SH-SY5Y (cell line): ENCODE data around the gene DCP2.

ENCODE experiments used
- GATA2 ChIP-seq: IDR thresholded peaks from 2 replicates; pipeline ENCODE4 v1.6.1; 2011; ENCODE audit warnings: mild to moderate bottlenecking, low read depth, low read length
- GATA3 ChIP-seq: IDR thresholded peaks from 2 replicates; pipeline ENCODE4 v1.6.1; 2011; ENCODE audit warnings: low read depth, mild to moderate bottlenecking, low read length, moderate library complexity

Gene DCP2

DNA sequence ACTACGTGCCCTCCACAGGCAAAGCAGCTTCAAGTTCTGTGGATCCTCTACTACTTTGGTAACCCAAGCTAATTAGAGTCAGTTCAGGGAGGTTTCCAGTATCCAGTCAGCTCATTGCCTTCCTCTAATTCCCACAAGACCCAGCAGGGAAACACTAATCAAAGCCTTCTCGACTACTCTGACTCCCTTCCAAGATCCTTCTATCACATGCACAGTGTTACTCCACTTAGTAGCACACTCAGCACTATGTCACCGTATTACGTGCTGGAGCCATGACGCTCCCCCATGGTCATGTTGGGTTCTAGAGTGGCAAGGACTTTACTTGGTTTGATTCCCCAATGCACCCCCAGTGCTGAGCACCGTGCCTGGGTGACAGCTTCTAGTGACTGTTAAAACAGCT, 53.0 kb downstream of the DCP2 start:
- TF ChIP-seq GATA3 = no peak

- no peak for TF ChIP-seq GATA3
- TF ChIP-seq GATA2 = no peak
Measured at GRCh38 chr5:113031104-113031503, 54.5 kb downstream of the DCP2 start.

DNA sequence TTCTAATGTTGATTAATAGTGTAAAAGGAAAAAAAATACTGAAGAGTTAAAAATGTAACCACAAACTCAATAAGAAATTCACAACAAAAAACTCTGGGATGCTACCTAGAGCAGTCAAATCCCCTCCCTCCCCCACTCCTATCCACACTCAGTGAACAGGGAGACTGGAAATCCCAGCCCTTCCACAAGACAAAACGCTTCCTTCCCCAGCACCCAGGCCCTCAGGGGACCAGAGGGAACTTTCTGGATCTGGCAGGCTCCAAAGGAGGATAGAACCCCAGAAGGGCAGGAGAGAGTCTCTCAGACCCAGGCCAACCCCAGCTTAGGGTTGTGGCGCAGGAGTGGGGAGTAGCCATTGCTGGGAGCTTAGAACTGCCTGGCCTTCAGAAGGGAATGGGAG, 55.0 kb downstream of the DCP2 start:
- TF ChIP-seq GATA2 = no peak

GRCh38 chr5:113034182-113034773, 57.7 kb downstream of the DCP2 start:
- TF ChIP-seq GATA3 = no peak
- TF ChIP-seq GATA2 = no peak

DNA sequence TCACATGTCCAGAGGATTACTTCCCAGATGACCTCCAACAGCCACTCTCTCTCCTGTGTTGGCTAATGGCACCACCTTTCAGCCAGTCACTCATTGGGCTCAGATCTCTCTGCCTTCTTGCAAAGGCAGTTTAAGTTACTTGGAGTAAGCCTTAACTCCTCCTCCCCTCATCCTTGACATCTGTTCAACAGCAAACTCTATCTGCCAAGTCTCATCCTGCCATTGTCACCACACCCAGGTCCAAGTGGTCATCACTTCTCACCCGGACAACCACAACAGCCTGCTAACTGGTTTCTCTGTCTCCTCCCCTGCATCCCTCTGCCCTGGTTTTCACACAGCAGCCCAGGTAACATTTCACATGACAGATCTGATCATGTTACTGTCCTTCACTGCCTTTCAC, 58.5 kb downstream of the DCP2 start:
- TF ChIP-seq GATA3 = no peak
- TF ChIP-seq GATA2 = no peak

- TF ChIP-seq GATA2 (no peak), GATA3 (no peak)
Measured at GRCh38 chr5:113036321-113036720, 59.7 kb downstream of the DCP2 start.

DNA sequence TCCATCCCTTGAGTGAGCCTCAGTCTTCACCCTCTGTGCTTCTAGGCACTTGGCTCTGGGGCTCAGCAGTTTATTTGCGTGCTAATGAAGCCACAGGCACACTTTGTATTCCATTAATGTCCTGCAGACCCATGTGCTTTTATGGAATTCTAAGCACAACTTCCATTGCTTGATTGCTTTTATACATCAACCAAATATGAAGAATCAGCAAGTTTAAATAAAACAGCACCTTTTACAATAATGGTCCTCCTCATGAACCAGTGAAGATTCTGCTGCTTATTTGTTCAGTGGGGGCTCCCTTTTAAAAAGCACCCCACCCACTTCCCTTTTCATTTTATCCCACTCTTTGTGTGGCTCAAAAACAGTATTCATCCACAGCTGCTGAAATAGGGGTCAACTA, 60.2 kb downstream of the DCP2 start:
- TF ChIP-seq GATA3 (no peak), GATA2 (no peak)

DNA sequence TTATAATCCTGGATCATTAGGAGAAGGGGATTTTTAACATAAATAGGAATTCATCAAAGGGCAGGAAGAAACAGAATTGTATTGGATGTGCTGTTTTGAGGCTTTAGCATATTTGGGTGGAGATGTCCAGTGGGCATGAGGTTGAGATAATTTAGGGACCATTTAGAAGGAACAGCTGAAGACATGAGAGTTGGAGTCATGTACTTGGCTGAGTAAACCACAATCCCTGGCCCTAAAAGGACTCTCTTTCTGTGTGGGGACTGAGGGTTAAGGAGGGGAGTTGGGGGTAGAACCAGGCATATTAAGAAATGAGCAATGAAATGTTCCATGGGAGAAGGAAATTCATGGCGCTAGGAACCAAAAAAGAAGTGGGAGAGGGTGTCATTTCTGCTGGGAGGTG, 61.5 kb downstream of the DCP2 start:
- TF ChIP-seq GATA2 (no peak), GATA3 (no peak)

DNA sequence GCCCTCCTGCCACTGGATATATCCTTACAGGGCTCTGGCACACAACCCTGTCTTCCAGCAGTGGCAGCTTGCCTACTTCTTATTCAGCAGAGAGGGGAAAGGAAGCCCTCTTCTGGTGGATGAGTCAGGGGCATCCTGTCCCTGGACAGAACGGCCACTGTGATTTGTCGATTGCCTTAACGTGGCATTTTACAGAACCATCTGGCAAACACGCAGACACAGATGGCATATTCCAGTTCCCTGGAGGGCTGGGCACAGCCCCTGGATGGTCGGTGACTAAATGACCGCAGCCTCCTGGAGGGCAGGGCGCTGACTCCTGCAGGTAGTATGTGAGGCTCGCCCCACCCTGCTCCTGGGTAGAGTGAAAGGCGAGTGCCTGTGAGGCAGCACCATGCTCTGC, 62.1 kb downstream of the DCP2 start:
- no peak for TF ChIP-seq GATA2
- TF ChIP-seq GATA3 = no peak

GRCh38 chr5:113039229-113039933, 62.8 kb downstream of the DCP2 start:
- TF ChIP-seq GATA2 (no peak), GATA3 (no peak)

DNA sequence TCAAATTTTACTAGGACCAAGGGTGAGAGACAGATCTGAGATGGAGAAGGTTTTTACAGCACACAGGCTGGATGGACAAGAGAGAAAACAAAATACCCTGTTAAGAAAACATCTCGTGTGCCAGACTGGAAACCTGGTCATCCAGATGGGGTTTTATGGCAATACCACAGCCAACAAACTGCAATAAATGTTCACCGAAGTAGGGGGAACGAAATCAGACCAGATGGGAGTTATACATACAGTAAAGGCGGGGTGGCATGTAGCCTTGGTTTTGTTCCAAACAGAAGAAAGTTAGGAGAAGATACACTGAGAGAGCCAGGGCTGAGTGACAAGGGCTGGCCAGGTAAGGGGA, 63.3 kb downstream of the DCP2 start:
- TF ChIP-seq GATA2 (no peak), GATA3 (no peak)

GRCh38 chr5:113040672-113041260, 64.2 kb downstream of the DCP2 start:
- no peak for TF ChIP-seq GATA2
- no peak for TF ChIP-seq GATA3

DNA sequence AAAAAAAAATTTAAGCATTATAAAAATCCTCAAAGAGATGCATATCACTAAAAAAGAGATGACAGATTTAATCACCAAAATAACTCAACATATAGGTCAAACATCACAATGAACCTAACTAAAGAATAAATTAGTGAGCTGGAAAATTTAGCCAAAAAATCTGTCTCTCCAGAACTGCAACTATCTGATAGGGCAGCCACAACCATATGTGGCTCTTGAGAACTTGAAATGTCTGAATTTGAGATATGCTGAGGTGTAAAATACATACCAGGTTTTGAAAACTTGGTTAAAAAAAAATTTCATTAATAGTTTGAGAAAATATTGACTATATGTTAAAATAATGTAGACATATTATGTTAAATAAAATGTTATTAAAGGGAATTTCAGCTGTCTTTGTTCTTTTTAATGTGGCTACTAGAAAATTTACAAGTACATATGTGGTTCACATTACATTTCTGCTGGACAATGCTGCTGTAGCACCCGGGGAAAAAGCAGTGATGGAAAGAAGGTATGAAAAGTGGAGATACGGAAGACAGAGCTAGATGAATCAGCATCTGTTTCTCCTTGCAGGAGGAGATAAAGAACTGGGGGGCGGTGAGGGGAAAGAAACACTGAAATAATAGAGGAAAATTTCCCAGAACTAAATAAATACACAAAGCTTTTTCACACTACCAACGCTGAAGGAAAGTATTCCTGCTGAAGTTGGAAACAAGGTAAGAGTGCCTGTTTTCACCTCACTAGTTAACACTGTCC, 66.1 kb downstream of the DCP2 start:
- TF ChIP-seq GATA2 (no peak), GATA3 (no peak)

DNA sequence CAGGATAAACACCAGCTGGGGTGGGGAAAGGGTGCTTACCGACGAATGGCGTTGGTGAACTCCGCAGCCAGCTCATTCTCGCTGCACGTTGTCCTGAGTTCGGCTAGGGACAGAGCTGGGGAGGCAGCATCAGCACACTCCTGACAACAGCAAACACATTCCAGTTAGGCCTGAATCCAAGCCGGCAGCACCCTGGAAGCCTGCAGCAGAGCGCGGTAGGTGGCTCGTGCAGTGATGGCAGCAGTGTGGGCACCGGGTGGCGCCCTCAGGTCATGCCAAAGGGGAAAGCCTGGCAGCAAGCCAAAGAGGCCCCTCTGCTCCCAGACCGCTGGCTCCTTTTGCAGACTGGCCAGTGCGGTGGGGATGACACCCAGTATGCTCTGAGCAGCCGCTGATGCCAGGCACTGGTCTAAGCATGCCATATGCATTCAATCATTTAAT, 66.9 kb downstream of the DCP2 start:
- TF ChIP-seq GATA2 (no peak), GATA3 (no peak)
